Stimulated activated CD4-positive, alpha-beta T cell treated with anti-CD3 and anti-CD28 coated beads, Interleukin-1b, Interleukin-23, amount 100 ng/mL, for 1 hour (primary cell): ENCODE measurements around the gene NELL2.
"Not testable (repeated sequence)": the region's sequence is repeated elsewhere in the genome, so short reads cannot be mapped to it uniquely, and the experiment has no call there.

Experiments used
- DNase-seq, 2 donors: peaks; one replicate each; pipeline ENCODE4 v3.0.0-alpha.2; 2020; ENCODE audit warnings: low read depth in 2 of 2

Gene NELL2

DNA sequence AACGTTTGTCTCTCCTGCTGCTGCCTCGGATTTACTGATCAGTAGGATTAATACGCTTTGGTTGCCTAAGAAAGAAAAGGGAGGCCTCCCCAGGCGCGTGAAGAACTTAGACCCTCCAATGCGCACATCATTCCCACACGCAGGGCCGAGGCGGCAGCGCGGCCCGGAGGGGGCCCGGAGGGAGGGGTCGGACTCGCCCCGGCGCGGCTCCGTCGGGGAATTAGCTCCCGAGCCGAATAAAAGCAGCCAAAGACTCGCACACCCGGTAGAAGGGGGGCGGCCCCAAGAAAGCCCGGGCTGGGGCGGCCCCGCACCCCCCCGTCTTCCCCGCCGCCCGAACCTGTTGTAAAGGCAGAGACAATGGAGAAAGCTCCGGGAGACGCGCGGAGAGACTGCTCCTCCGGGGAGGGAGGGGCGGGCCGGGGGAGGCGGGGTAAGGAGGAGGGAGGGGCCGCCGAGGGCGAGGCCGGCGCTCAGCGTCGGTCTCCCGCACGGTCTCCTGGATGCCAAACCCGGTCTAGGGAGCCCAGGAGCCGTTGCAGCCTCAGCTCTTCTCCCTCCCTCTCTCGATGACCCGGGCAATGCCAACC is at the start of gene NELL2:
Gene NELL2, minus strand, starts transcription at position 362 of the 590 bp plus-strand sequence. CDS start 446 bp downstream, outside the sequence.
- peak; percentile 22 to 49 for DNase-seq

DNA sequence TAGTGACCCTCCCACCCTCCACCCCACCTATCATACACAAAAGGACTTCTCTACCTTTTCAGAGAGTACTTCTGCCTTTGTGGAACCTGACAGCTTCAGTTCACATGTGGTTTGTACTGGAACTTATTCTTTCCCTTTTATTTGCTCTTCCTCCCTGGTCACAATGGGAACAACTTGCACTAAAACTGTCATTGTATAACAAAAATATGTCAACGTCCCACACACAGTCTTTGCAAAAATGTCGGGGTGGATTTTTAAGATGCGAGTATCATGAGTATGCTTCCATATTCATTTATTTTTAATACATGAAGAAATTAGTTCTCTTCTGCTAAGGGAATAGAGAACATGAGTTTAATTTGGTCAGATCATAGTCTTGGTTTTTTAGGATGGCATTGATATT is 45.6 kb upstream of the NELL2 start:
- no peak for DNase-seq

DNA sequence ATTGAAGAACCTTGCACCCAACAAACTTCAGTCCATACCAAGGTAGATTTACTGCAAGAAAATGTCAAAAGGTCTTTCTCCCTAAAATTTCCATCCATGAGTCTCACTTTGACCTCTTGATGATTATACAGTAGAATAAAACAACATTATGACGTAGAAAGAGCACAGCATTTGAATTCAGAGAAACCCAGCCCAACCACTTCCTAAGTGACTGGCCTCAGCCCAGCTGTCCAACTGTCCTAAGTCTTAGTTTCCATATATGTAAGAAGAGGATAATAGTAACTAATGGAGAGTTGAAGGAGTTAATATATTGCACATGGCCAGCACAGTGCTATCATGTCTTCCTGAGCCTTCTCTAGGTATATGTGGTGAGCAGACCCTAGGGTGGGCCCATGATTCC is 41.0 kb upstream of the NELL2 start:
- DNase-seq: no peak

GRCh38 chr12:44915958-44916357 is 39.8 kb upstream of the NELL2 start:
- no peak for DNase-seq

GRCh38 chr12:44904321-44904720 is 28.2 kb upstream of the NELL2 start:
- DNase-seq: no peak

DNA sequence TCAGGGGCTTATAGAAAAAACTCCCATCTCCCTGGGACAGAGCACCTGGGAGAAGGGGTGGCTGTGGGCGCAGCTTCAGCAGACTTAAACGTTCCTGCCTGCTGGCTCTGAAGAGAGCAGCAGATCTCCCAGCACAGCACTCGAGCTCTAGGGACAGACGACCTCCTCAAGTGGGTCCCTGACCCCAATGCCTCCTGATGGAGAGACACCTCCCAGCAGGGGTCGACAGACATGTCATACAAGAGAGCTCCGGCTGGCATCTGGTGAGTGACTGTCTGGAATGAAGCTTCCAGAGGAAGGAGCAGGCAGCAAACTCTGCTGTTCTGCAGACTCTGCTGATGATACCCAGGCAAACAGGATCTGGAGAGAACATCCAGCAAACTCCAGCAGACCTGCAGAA is 22.0 kb upstream of the NELL2 start:
- DNase-seq: not testable (repeated sequence)

DNA sequence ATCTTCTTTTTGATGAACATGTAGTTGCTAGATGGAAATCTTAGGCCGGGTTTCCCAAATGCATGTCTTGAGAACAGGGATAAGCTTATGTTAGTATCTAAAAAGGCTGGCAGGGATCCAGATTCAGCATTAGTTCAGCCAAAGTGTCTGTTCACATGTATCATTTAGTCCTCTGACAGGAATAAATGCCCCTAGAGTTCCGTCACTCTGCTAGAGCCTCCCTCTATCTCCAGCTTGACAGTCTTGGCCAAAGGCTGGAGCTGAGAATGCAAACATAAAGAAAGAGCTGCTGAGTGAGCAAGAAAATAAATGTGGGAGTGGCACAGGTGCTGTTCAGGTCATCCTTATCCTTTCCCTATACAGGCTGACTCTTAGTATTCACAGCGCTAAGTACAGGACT is 13.8 kb upstream of the NELL2 start:
- DNase-seq: no peak

- DNase-seq: no peak
Observed at GRCh38 chr12:44889162-44889561, 13.0 kb upstream of the NELL2 start.

GRCh38 chr12:44885902-44886301 is 9.8 kb upstream of the NELL2 start:
- no peak for DNase-seq

DNA sequence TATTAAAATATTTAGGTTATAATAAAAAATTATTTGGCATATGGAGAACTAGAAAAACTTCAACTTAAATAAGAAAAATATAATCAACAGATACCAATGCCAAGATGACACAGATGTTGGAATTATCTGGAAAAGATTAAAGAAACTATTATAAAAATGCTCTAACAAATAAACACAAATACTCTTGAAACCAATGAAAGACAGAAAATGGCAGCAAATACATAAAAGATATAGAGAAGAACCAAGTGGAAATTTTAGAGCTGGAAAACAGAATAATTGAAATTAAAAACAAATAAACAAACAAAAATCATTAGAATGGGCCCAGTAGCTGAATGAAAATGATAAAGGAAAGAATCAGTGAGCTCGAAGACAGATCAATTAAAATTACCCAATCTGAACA is 5.1 kb upstream of the NELL2 start:
- DNase-seq: no peak

DNA sequence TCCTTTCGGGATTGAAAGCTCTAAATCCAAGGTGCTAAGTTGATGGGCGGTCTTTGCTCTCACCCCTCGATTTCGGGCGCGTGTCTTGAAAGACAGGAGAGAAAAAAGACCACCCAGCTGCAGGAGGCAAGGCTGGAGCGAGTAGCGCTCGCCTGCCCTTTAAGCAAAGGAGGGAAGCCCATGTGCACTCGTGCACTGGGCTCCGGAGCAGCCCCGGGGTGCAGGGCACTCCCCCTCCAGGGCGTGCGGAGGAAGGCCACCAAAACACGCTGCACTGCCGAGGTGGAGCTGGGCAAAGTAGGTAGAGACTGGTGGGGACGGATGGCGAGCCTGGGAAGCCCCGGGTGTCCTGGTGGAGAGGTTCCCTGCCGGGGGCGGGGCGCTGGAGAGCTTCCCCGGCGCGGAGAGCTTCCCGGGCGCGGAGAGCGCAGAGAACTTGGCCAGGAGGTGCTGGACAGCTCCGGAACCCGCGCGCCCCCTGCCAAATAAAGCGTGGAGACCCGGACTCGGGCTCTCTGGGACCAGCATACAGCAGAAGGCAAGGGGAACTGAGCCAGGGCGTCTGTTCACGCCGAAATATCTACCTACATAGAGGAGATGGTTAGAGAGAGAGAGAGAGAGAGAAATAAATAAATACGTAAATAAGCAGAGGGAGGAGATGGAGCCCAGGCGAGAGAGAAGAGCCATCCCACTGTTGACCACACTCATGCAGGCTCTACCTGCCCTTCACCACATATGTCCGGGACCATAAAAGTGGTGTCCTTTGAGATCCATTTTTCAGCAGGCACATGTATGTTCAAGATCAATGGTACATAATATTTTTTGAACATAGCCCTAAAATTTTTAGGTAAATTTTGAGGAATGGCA is 662 bp upstream of the NELL2 start:
- no peak for DNase-seq

GRCh38 chr12:44875417-44875953 is 630 bp downstream of the NELL2 start:
- DNase-seq: no peak

DNA sequence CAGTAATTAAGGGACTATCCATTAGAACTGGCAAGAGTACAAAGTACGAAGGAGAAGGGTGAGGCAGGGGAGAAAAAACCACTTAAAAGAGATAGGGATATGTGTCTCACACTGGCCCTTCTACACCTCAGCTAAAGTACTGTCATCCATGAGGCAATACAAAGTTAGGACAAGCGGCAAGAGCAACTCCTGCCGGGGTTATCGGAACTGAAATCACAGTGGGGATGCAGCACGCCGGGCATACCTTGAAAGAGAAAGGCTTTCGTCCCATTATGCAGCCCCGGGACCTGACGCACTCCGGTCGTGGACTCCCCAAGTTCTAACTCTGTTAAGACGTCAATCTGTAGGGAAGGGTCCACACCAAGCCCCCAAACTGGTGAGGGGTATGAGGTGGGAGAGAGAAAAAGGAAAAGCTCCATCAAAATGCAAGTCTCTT is 1.1 kb downstream of the NELL2 start:
- DNase-seq: no peak

- no peak for DNase-seq
Observed at GRCh38 chr12:44873898-44874297, 2.2 kb downstream of the NELL2 start.

DNA sequence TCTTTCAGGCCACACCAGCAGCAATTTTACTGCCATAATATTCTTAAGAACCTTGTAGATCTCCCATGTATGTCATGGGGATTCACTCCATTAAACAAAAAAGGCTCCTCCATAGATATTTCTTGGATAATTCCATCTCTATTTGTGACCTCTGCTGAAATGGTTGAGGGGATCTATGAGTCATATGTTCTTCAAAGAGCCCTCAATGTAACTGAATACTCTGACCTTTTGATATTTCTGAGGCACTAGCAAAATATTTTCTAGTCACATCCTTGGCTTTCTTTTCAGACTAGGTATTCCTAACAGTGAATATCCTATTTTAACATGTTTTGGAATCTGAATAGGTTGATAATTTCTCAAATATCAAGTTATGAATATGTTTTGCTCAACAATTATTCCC is 6.6 kb downstream of the NELL2 start:
- DNase-seq: no peak

DNA sequence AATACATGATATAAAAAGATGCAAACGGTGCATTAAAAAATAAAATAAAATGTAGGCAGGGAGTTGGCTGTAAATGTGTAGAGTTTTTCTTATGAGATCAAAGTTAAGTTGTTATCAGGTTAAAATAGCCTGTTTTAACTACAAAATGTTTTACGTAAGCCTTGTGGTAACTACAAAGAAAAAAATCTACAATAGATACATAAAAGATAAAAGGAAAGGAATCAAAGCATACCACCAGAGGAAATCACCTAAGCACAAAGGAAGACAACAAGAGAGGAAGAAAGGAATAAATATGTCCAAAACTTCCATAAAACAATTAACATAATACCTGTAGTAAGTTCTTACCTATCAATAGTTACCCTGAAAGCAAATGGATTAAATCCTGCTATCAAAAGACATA is 12.2 kb downstream of the NELL2 start:
- no peak for DNase-seq

- DNase-seq: no peak
Observed at GRCh38 chr12:44859998-44860689, 16.0 kb downstream of the NELL2 start.

- no peak for DNase-seq
Observed at GRCh38 chr12:44858226-44858855, 17.8 kb downstream of the NELL2 start.

DNA sequence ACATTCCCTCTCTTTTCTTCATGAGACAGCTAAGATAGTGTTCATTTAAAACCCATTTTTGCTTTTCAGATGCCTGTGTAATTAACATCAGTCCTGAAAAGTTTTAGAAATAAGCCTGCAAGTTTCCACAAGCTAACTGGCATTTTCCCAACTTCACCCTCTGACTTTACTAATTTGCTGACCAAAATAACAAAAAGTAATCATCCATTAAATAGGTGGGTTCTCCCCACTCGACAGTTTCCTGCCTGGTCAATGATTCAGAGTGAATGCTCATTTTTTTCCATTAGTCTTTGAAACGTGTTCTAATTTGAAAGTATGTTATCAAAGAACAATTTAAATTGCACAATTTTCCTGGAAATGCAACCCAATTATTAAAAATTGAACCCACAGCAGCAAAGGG is 23.6 kb downstream of the NELL2 start:
- DNase-seq: no peak

- no peak for DNase-seq
Observed at GRCh38 chr12:44851586-44851985, 24.5 kb downstream of the NELL2 start.

GRCh38 chr12:44848703-44849085 is 27.4 kb downstream of the NELL2 start:
- DNase-seq: no peak
